ENCODE data around the gene ANK3. TPM values are rescaled to one million over a fixed set of nuclear protein-coding genes. Genes with fewer than 3 reads are reported as not detected.

Gene ANK3
- total RNA-seq, 4 donors from 2014 or later: 6.4 to 23.2 (median 13.5) TPM

- no peak for TF ChIP-seq CTCF (IDR thresholded peaks at IDR 0.05; ENCODE audit: low read depth)
Measured at GRCh38 chr10:60148266-60148840, 241.3 kb downstream of the ANK3 start.

- TF ChIP-seq CTCF (IDR thresholded peaks at IDR 0.05; ENCODE audit: low read depth): no peak
Measured at GRCh38 chr10:60147576-60148265, 242.0 kb downstream of the ANK3 start.

- no peak for TF ChIP-seq CTCF (IDR thresholded peaks at IDR 0.05; ENCODE audit: low read depth)
Measured at GRCh38 chr10:60147025-60147424, 242.7 kb downstream of the ANK3 start.

- no peak for TF ChIP-seq CTCF (IDR thresholded peaks at IDR 0.05; ENCODE audit: low read depth)
Measured at GRCh38 chr10:60144099-60144498, 245.6 kb downstream of the ANK3 start.

GRCh38 chr10:60142736-60143135 is 246.9 kb downstream of the ANK3 start:
- no peak for TF ChIP-seq CTCF (IDR thresholded peaks at IDR 0.05; ENCODE audit: low read depth)

GRCh38 chr10:60141896-60142559 is 247.6 kb downstream of the ANK3 start:
- no peak for TF ChIP-seq CTCF (IDR thresholded peaks at IDR 0.05; ENCODE audit: low read depth)
